Progenitor cell of endocrine pancreas (in vitro differentiated cells): ENCODE results near the gene BMPER. TPM values are rescaled to one million over a fixed set of nuclear protein-coding genes. Genes with fewer than 3 reads are reported as not detected.

Experiments
- DNase-seq: peaks from one replicate; pipeline ENCODE4 v3.0.0; 2021; ENCODE audit warnings: low spot score; ENCODE audit not compliant: unreplicated experiment
- H3K27ac Mint-ChIP-seq: 2 replicates; pipeline ENCODE4 v1.8.0; 2021; ENCODE audit warnings: mild to moderate bottlenecking, moderate library complexity, mixed read lengths
- H3K27me3 Mint-ChIP-seq: 2 replicates; pipeline ENCODE4 v1.8.0; 2021; ENCODE audit warnings: mixed read lengths
- H3K36me3 Mint-ChIP-seq: 2 replicates; pipeline ENCODE4 v1.8.0; 2022; ENCODE audit warnings: mixed read lengths; ENCODE audit not compliant: insufficient read depth
- H3K4me1 Mint-ChIP-seq: 2 replicates; pipeline ENCODE4 v1.8.0; 2021; ENCODE audit warnings: low read depth, mixed read lengths
- H3K4me3 Mint-ChIP-seq: 2 replicates; pipeline ENCODE4 v1.8.0; 2021; ENCODE audit warnings: low read depth, mild to moderate bottlenecking, moderate library complexity, mixed read lengths
- H3K9me3 Mint-ChIP-seq: 2 replicates; pipeline ENCODE4 v1.8.0; 2021; ENCODE audit warnings: low read depth, mixed read lengths
- total RNA-seq: library from RNA; stranded (reverse); gene quantifications from 2 replicates; pipeline ENCODE4 v1.2.1, GENCODE V29; 2021
- TF ChIP-seq, protein P1 (sequence below): fragments of 200-600 bp; sonication (generic); IDR thresholded peaks from one replicate; pipeline ENCODE4 v1.5.0; 2021; ENCODE audit warnings: antibody characterized with exemption, mild to moderate bottlenecking; ENCODE audit not compliant: unreplicated experiment

BMPER gene
- total RNA-seq, 1 donor from 2014 or later, result 0.36 TPM

DNA sequence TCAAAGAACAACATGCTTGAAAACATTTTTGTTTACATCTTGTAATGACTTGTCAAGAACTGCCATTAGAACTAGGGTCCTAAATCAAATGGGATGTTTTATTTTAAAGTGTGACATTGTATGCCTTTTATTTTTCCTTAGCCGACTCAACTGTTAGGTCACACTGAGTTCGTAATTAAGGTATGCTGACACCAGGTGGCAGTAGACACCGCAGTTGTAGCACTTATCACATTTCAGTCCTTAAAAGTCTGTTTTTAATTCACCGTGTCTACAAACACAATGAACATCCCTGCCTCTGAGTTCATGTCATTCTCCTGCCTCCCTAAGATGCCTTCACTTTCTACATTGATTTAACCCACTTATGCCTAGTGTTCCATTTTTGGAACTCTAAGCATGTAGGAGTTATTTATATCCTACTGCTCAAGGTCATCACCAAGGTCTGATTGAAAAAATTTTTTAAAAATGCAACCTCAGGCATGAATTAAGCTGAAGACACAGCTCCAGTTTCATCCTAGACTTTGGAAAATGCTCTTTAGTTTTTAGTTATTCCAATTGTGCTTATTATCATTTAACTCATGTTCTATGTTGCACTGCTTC, 186.1 kb downstream of the BMPER start:
- TF ChIP-seq, protein P1, sequence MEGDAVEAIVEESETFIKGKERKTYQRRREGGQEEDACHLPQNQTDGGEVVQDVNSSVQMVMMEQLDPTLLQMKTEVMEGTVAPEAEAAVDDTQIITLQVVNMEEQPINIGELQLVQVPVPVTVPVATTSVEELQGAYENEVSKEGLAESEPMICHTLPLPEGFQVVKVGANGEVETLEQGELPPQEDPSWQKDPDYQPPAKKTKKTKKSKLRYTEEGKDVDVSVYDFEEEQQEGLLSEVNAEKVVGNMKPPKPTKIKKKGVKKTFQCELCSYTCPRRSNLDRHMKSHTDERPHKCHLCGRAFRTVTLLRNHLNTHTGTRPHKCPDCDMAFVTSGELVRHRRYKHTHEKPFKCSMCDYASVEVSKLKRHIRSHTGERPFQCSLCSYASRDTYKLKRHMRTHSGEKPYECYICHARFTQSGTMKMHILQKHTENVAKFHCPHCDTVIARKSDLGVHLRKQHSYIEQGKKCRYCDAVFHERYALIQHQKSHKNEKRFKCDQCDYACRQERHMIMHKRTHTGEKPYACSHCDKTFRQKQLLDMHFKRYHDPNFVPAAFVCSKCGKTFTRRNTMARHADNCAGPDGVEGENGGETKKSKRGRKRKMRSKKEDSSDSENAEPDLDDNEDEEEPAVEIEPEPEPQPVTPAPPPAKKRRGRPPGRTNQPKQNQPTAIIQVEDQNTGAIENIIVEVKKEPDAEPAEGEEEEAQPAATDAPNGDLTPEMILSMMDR, result peak; percentile 59
- Mint-ChIP-seq H3K4me3 (no peak overlapping the region), H3K27me3 (no peaks in the 10 kb centered on the region), H3K4me1 (peaks cover 3% of the 10 kb centered on the region), H3K36me3 (no peaks in the 10 kb centered on the region), H3K9me3 (peaks cover 4% of the 10 kb centered on the region), H3K27ac (no peak overlapping the region)
- no peak for DNase-seq

GRCh38 chr7:34093276-34093675, 187.9 kb downstream of the BMPER start:
- Mint-ChIP-seq H3K9me3 (peaks cover 4% of the 10 kb centered on the region), H3K4me3 (no peak overlapping the region), H3K4me1 (peaks cover 5% of the 10 kb centered on the region), H3K27ac (no peak overlapping the region), H3K36me3 (no peaks in the 10 kb centered on the region), H3K27me3 (no peaks in the 10 kb centered on the region)
- DNase-seq, result no peak
- TF ChIP-seq, protein P1, result no peak

DNA sequence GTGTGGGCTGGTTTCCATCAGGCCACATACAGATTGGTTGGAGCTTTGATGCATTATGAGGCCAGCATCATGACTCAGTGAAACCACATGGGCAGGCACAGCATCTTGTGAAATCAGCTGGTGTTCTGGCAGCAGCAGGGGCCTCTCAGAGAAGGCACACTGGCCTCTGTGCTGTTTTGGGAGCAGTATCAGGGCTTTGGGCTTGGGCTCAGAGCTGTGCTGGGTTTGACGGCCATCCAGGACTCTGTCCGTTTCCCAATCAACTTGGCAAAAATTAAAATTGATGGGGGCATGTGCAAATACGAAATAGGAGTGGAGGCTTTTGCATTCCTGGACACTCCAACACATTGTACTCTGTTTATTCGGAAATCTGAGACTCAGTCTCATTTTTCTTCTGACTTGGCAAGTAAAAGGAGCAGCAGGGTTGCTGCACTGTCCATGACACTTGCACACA, 190.9 kb downstream of the BMPER start:
- Mint-ChIP-seq H3K27ac (no peak overlapping the region), H3K9me3 (peaks cover 4% of the 10 kb centered on the region), H3K4me3 (no peak overlapping the region), H3K27me3 (no peaks in the 10 kb centered on the region), H3K4me1 (peaks cover 5% of the 10 kb centered on the region), H3K36me3 (no peaks in the 10 kb centered on the region)
- no peak for DNase-seq
- TF ChIP-seq, protein P1, result no peak

GRCh38 chr7:34096777-34097176, 191.4 kb downstream of the BMPER start:
- Mint-ChIP-seq H3K27ac (no peak overlapping the region), H3K4me3 (no peak overlapping the region), H3K36me3 (no peaks in the 10 kb centered on the region), H3K4me1 (peaks cover 5% of the 10 kb centered on the region), H3K27me3 (no peaks in the 10 kb centered on the region), H3K9me3 (peaks cover 4% of the 10 kb centered on the region)
- no peak for DNase-seq
- TF ChIP-seq, protein P1, result no peak

DNA sequence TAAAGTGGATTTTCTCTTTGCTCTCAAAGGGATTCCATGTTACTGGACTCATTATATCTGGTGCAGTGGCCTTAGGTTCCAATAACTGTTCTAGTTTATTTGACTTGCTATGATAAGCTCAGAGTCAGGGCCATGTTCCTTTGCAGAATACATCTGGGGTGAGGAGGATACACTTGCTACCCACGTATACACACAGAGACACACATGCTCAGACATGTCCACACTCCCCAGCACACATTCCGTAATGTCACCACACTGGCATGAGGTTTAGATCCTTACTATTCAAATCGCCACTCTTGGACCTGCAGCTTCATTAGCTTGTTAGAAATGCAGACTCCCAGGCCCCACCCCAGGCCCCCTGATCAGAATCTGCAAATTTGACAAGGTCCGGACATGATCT, 195.3 kb downstream of the BMPER start:
- no peak overlapping the region for H3K27ac Mint-ChIP-seq
- H3K9me3 Mint-ChIP-seq, result no peaks in the 10 kb centered on the region
- DNase-seq, result no peak
- no peaks in the 10 kb centered on the region for H3K36me3 Mint-ChIP-seq
- no peak overlapping the region for H3K4me3 Mint-ChIP-seq
- H3K27me3 Mint-ChIP-seq, result no peaks in the 10 kb centered on the region
- TF ChIP-seq, protein P1, result no peak
- H3K4me1 Mint-ChIP-seq, result peaks cover 5% of the 10 kb centered on the region
